HG02763 (cell line): ENCODE results near the gene PPOX.

Experiments used
- ATAC-seq: cut with Tn5 transposase; IDR thresholded peaks from one replicate; pipeline ENCODE4 v1.9.1; 2021; ENCODE audit warnings: mild to moderate bottlenecking, moderate library complexity; ENCODE audit not compliant: unreplicated experiment

The PPOX gene

GRCh38 chr1:161175771-161176453 lies 9.7 kb downstream of the PPOX start:
- no peak for ATAC-seq

- ATAC-seq: no peak
Observed at GRCh38 chr1:161176468-161177111, 10.4 kb downstream of the PPOX start.

GRCh38 chr1:161177112-161177935 lies 11.1 kb downstream of the PPOX start, which contains the start of gene B4GALT3:
TSS of gene B4GALT3 (minus strand) at chr1:161177507. CDS start at chr1:161176060, 1,447 bp downstream.
- ATAC-seq: peak; percentile 74

- no peak for ATAC-seq
Observed at GRCh38 chr1:161177936-161178244, 11.7 kb downstream of the PPOX start.

GRCh38 chr1:161179698-161180097 lies 13.5 kb downstream of the PPOX start:
- ATAC-seq: no peak

- ATAC-seq: no peak
Observed at GRCh38 chr1:161180639-161181038, 14.4 kb downstream of the PPOX start.

GRCh38 chr1:161182214-161182613 lies 16.0 kb downstream of the PPOX start:
- ATAC-seq: peak; percentile 33

GRCh38 chr1:161185282-161185682 lies 19.1 kb downstream of the PPOX start:
- ATAC-seq: peak; percentile 66

- peak; percentile 6 for ATAC-seq
Observed at GRCh38 chr1:161185732-161186311, 19.6 kb downstream of the PPOX start.

- no peak for ATAC-seq
Observed at GRCh38 chr1:161187311-161187710, 21.1 kb downstream of the PPOX start.

- ATAC-seq: no peak
Observed at GRCh38 chr1:161188381-161188780, 22.2 kb downstream of the PPOX start.

- ATAC-seq: no peak
Observed at GRCh38 chr1:161189036-161189435, 22.8 kb downstream of the PPOX start.

- ATAC-seq: no peak
Observed at GRCh38 chr1:161190962-161191521, 24.8 kb downstream of the PPOX start.

GRCh38 chr1:161191971-161192370 lies 25.7 kb downstream of the PPOX start:
- no peak for ATAC-seq

- no peak for ATAC-seq
Observed at GRCh38 chr1:161192476-161193465, 26.5 kb downstream of the PPOX start.

GRCh38 chr1:161193561-161194235 lies 27.5 kb downstream of the PPOX start:
- no peak for ATAC-seq

- ATAC-seq: no peak
Observed at GRCh38 chr1:161195171-161195570, 28.9 kb downstream of the PPOX start.

GRCh38 chr1:161196111-161196510 lies 29.9 kb downstream of the PPOX start:
- no peak for ATAC-seq
